Measurements from ENCODE around the gene GRAPL.
"Not testable (repeated sequence)": the region's sequence is repeated elsewhere in the genome, so short reads cannot be mapped to it uniquely, and the experiment has no call there.

GRAPL gene

GRCh38 chr17:19137959-19138358, 10.6 kb downstream of the GRAPL start:
- DNase-seq = not testable (repeated sequence)

- DNase-seq = not testable (repeated sequence)
Observed at GRCh38 chr17:19141366-19142155, 14.2 kb downstream of the GRAPL start.

GRCh38 chr17:19142419-19142818, 15.0 kb downstream of the GRAPL start:
- not testable (repeated sequence) for DNase-seq

- DNase-seq = not testable (repeated sequence)
Observed at GRCh38 chr17:19143097-19143777, 15.8 kb downstream of the GRAPL start.

GRCh38 chr17:19144373-19144772, 17.0 kb downstream of the GRAPL start:
- DNase-seq = not testable (repeated sequence)

GRCh38 chr17:19145471-19145870, 18.1 kb downstream of the GRAPL start:
- not testable (repeated sequence) for DNase-seq

GRCh38 chr17:19150678-19151615, 23.6 kb downstream of the GRAPL start:
- not testable (repeated sequence) for DNase-seq

GRCh38 chr17:19157628-19158027, 30.2 kb downstream of the GRAPL start:
- not testable (repeated sequence) for DNase-seq

- DNase-seq = not testable (repeated sequence)
Observed at GRCh38 chr17:19158478-19158877, 31.1 kb downstream of the GRAPL start.

- not testable (repeated sequence) for DNase-seq
Observed at GRCh38 chr17:19158938-19159337, 31.5 kb downstream of the GRAPL start.

- not testable (repeated sequence) for DNase-seq
Observed at GRCh38 chr17:19161308-19162107, 34.1 kb downstream of the GRAPL start.

GRCh38 chr17:19162384-19163216, 35.2 kb downstream of the GRAPL start:
- not testable (repeated sequence) for DNase-seq

GRCh38 chr17:19174422-19174821, 47.0 kb downstream of the GRAPL start:
- not testable (repeated sequence) for DNase-seq

GRCh38 chr17:19175410-19175809, 48.0 kb downstream of the GRAPL start:
- DNase-seq = not testable (repeated sequence)

- not testable (repeated sequence) for DNase-seq
Observed at GRCh38 chr17:19181040-19181875, 53.9 kb downstream of the GRAPL start.

- DNase-seq = not testable (repeated sequence)
Observed at GRCh38 chr17:19187883-19188869, 60.8 kb downstream of the GRAPL start.

- DNase-seq = not testable (repeated sequence)
Observed at GRCh38 chr17:19188870-19189708, 61.7 kb downstream of the GRAPL start.
